HepG2 (cell line): ENCODE results near the gene NOP14. TPM values are rescaled to one million over a fixed set of nuclear protein-coding genes. Genes with fewer than 3 reads are reported as not detected.

Experiments
- ATAC-seq: fragments of 200-7000 bp; cut with Tn5 transposase; 3 replicates; pipeline ENCODE4 v1.9.1; 2020; ENCODE audit warnings: mild to moderate bottlenecking, moderate library complexity
- BruUV-seq: library from RNA; stranded (reverse); fragments of 400-500 nt; replicated peaks from 2 replicates; lab custom pipeline; 2021; lab: Mats Ljungman, UMichigan
- CTCF ChIA-PET: fragments of 300-600 bp; formaldehyde crosslinking; extraction: SDS; loops from one replicate; lab custom pipeline; 2021; ENCODE audit warnings: low total read pairs, inconsistent platforms, low intra/inter-chr PET ratio; lab: Yijun Ruan, JAX
- POLR2A ChIA-PET: fragments of 350-600 bp; sonication (Branson Sonifier 250); formaldehyde crosslinking; loops from one replicate; lab custom pipeline; 2020; ENCODE audit warnings: antibody characterized with exemption, inconsistent platforms; lab: Yijun Ruan, JAX
- DNase-seq: peaks from one replicate; pipeline ENCODE4 v3.0.0-alpha.2; 2015; ENCODE audit warnings: low spot score
- FAIRE-seq: peaks from 3 replicates; lab custom pipeline; 2011; peaks lifted over from hg19 to GRCh38; lab: Jason Lieb, UNC
- H2AFZ ChIP-seq: one replicate; pipeline ENCODE4 v1.6.1; 2011; ENCODE audit warnings: low read length, inconsistent platforms
- H3K27ac ChIP-seq: fragments of 300-600 bp; 3 replicates; pipeline ENCODE4 v1.8.0; 2011; ENCODE audit warnings: mixed run types, mild to moderate bottlenecking, mixed read lengths, low read length, inconsistent platforms; ENCODE audit not compliant: insufficient read depth; ENCODE audit errors: extremely low read length
- H3K27me3 ChIP-seq, 2 experiments: fragments of 200-600 bp in 1 of 2; 2 replicates in 1 of 2; 3 replicates in 1 of 2; pipeline versions ENCODE4 v1.6.0 to v1.8.0; 2011; ENCODE audit warnings: low read length in 2 of 2, mild to moderate bottlenecking in 2 of 2, moderate library complexity in 2 of 2, inconsistent platforms in 1 of 2; ENCODE audit not compliant: insufficient read depth in 2 of 2, control insufficient read depth in 1 of 2
- H3K36me3 ChIP-seq, 2 experiments: fragments of 200-600 bp in 1 of 2; replicated peaks in 1 of 2; 2 replicates in 1 of 2; 3 replicates in 1 of 2; pipeline versions ENCODE4 v1.5.1 to v1.8.0; 2011; ENCODE audit warnings: low read length in 2 of 2, inconsistent platforms in 1 of 2; ENCODE audit not compliant: insufficient read depth in 2 of 2, control insufficient read depth in 1 of 2
- H3K4me1 ChIP-seq: 2 replicates; pipeline ENCODE4 v1.5.1; 2012; ENCODE audit warnings: low read length, inconsistent platforms; ENCODE audit not compliant: insufficient read depth
- H3K4me2 ChIP-seq: 2 replicates; pipeline ENCODE4 v1.6.0; 2011; ENCODE audit warnings: low read depth, low read length, inconsistent platforms
- H3K4me3 ChIP-seq, 3 experiments: fragments of 200-600 bp in 1 of 3; sonication (generic), shearing (Covaris generic) in 1 of 3; replicated peaks in 1 of 3; 2 replicates each; pipeline ENCODE4 v1.5.1; 2011 to 2016; ENCODE audit warnings: low read length in 3 of 3, inconsistent platforms in 2 of 3, low read depth in 2 of 3, mild to moderate bottlenecking in 2 of 3, control low read depth in 1 of 3, mixed read lengths in 1 of 3; ENCODE audit not compliant: insufficient read depth in 1 of 3
- H3K79me2 ChIP-seq: one replicate; pipeline ENCODE4 v1.6.1; 2011; ENCODE audit warnings: low read length, inconsistent platforms; ENCODE audit not compliant: insufficient read depth
- H3K9ac ChIP-seq: 2 replicates; pipeline ENCODE4 v1.6.0; 2011; ENCODE audit warnings: mild to moderate bottlenecking, low read depth, low read length, inconsistent platforms; ENCODE audit not compliant: insufficient read depth
- H3K9me3 ChIP-seq: 2 replicates; pipeline ENCODE4 v1.5.1; 2012; ENCODE audit warnings: mild to moderate bottlenecking, low read length
- H4K20me1 ChIP-seq: 2 replicates; pipeline ENCODE4 v1.6.0; 2011; ENCODE audit warnings: inconsistent platforms, mild to moderate bottlenecking, low read length, moderate library complexity; ENCODE audit not compliant: insufficient read depth
- HDAC6 ChIP-seq: fragments of 200-600 bp; sonication (generic); IDR thresholded peaks from 2 replicates; pipeline ENCODE4 v1.7.0; 2017; ENCODE audit warnings: mild to moderate bottlenecking, antibody characterized with exemption, low read length, low read depth
- HNF1B ChIP-seq: sonication (generic); formaldehyde crosslinking; IDR thresholded peaks from 2 replicates; pipeline ENCODE4 v1.5.1; 2020; ENCODE audit warnings: mild to moderate bottlenecking, moderate library complexity, missing genetic modification reagents
- U2AF1 ChIP-seq: fragments of 200-400 bp; formaldehyde crosslinking; optimal IDR thresholded peaks from 2 replicates; pipeline ENCODE3; 2017; ENCODE audit warnings: mild to moderate bottlenecking, low read depth, low read length
- ZNF512B ChIP-seq: sonication (generic); formaldehyde crosslinking; IDR thresholded peaks from 2 replicates; pipeline ENCODE4 v1.5.1; 2020; ENCODE audit warnings: missing genetic modification reagents, mild to moderate bottlenecking, borderline replicate concordance
- WGBS: methylation state at CpG from one replicate; pipeline ENCODE4 v1.1.6; 2017; ENCODE audit warnings: low lambda C conversion rate; 5-methylcytosine and 5-hydroxymethylcytosine counted together
- in situ Hi-C: cut with HindIII; loops from 2 replicates; pipeline ENCODE4 v1.10.0; 2017; ENCODE audit warnings: low pct_unique_long_range_greater_than_20kb; ENCODE audit not compliant: extremely low pct_ligation_motif_present
- intact Hi-C: fragments of 100-400 bp; cut with micrococcal nuclease; formaldehyde crosslinking; loops from one replicate; pipeline ENCODE4 v1.10.0; 2022; ENCODE audit not compliant: unreplicated experiment
- polyA plus RNA-seq, 8 experiments: library from polyadenylated mRNA; depleted of rRNA in 3 of 8; stranded (reverse) in 7 of 8; unstranded in 1 of 8; fragments of >200 nt; fragmentation: Illumina TruSeq in 4 of 8; extraction: Trizol in 4 of 8; gene quantifications; 2 replicates each; pipeline versions ENCODE4 v1.2.1 to v1.2.3, GENCODE V29; 2011 to 2016; ENCODE audit warnings: low read depth in 4 of 8, missing spikeins in 1 of 8, mixed read lengths in 1 of 8; ENCODE audit not compliant: insufficient read depth in 1 of 8
- total RNA-seq, 5 experiments: library from RNA; depleted of rRNA; stranded (reverse); fragments of >200 nt; fragmentation: Illumina TruSeq; extraction: Trizol; gene quantifications; 2 replicates each; pipeline ENCODE4 v1.2.3, GENCODE V29; 2016; ENCODE audit warnings: low read depth in 1 of 5

Gene NOP14
- total and polyA plus RNA-seq, 2 of the 13 experiments (the other 11 are each of a cell fraction or from before 2014, with no cell fraction given): 6.9 to 47.9 TPM

- CTCF ChIA-PET: no interaction called here
- no peak for ATAC-seq
- FAIRE-seq: no peak
- 100% methylated on average over 4 of the region's 6 CpGs for WGBS
- Histone ChIP-seq H3K27me3 (no peaks in the 10 kb centered on the region), H3K4me2 (no peak overlapping the region), H3K9ac (no peak overlapping the region), H3K79me2 (no peaks in the 10 kb centered on the region), H3K27ac (no peak overlapping the region), H3K36me3 (peaks cover 15 to 64% of the 10 kb centered on the region in 2 experiments), H4K20me1 (peaks cover 4% of the 10 kb centered on the region; the same call in 1 of the 2 replicates), H3K4me3 (no peak overlapping the region), H3K9me3 (no peaks in the 10 kb centered on the region), H3K4me1 (peaks cover 2% of the 10 kb centered on the region; the same call in 1 of the 2 replicates), H2AFZ (no peak overlapping the region)
- POLR2A ChIA-PET: no interaction called here
- BruUV-seq: no TSS peak
- intact Hi-C loops: no loop called here
- TF ChIP-seq HNF1B (CRISPR knock-in tag) (no peak), HDAC6 (no peak), ZNF512B (CRISPR knock-in tag) (no peak), U2AF1 (no peak)
- no peak for DNase-seq
- in situ Hi-C loops: no loop called here
Observed at GRCh38 chr4:2913168-2913567, 50.0 kb downstream of the NOP14 start.
